K562 (cell line): ENCODE measurements around the gene HOXA2. TPM values are rescaled to one million over a fixed set of nuclear protein-coding genes. Genes with fewer than 3 reads are reported as not detected.

Source experiments
- ATAC-seq: fragments of 200-7000 bp; cut with Tn5 transposase; 3 replicates; pipeline ENCODE4 v1.9.1; 2020; ENCODE audit warnings: moderate library complexity
- BruUV-seq: library from RNA; stranded (reverse); fragments of 400-500 nt; replicated peaks from 2 replicates; lab custom pipeline; 2021; lab: Mats Ljungman, UMichigan
- CTCF ChIA-PET: fragments of 300-600 bp; formaldehyde crosslinking; extraction: SDS; loops from one replicate; lab custom pipeline; 2021; ENCODE audit warnings: low intra/inter-chr PET ratio; lab: Yijun Ruan, JAX
- POLR2A ChIA-PET: fragments of 300-600, 350-650 bp; sonication (Branson Sonifier 250); formaldehyde crosslinking; extraction: SDS; loops from one replicate; lab custom pipeline; 2021; ENCODE audit warnings: antibody characterized with exemption, inconsistent platforms; lab: Yijun Ruan, JAX
- DNase-seq, 4 experiments: peaks; one replicate each; pipeline versions ENCODE4 v3.0.0 to v3.0.0-alpha.2; 2011 to 2018; ENCODE audit warnings: low spot score in 3 of 4, mixed read lengths in 3 of 4; ENCODE audit errors: extremely low read depth in 1 of 4
- FAIRE-seq: peaks from 2 replicates; lab custom pipeline; 2011; peaks lifted over from hg19 to GRCh38; lab: Jason Lieb, UNC
- H2AFZ ChIP-seq: 2 replicates; pipeline ENCODE4 v1.6.0; 2011; ENCODE audit warnings: low read depth, low read length, control low read depth, inconsistent platforms
- H3K27ac ChIP-seq: fragments of 200-600 bp; 3 replicates; pipeline ENCODE4 v1.8.0; 2011; ENCODE audit warnings: low read depth, mild to moderate bottlenecking, control low read depth, inconsistent platforms, low read length, moderate library complexity, mixed read lengths; ENCODE audit errors: extremely low read depth
- H3K27me3 ChIP-seq, 2 experiments: fragments of 300-600 bp in 1 of 2; 2 replicates in 1 of 2; 3 replicates in 1 of 2; pipeline versions ENCODE4 v1.6.0 to v1.8.0; 2011; ENCODE audit warnings: inconsistent platforms in 2 of 2, low read length in 2 of 2, mild to moderate bottlenecking in 1 of 2, mixed read lengths in 1 of 2, moderate library complexity in 1 of 2; ENCODE audit not compliant: control insufficient read depth in 2 of 2, insufficient read depth in 2 of 2
- H3K36me3 ChIP-seq: fragments of 300-600 bp; 3 replicates; pipeline ENCODE4 v1.8.0; 2011; ENCODE audit warnings: mild to moderate bottlenecking, low read length, inconsistent platforms; ENCODE audit not compliant: control insufficient read depth, insufficient read depth
- H3K4me1 ChIP-seq, 2 experiments: fragments of 200-600 bp in 1 of 2; replicated peaks in 1 of 2; 2 replicates in 1 of 2; 3 replicates in 1 of 2; pipeline versions ENCODE4 v1.5.1 to v1.8.0; 2011; ENCODE audit warnings: inconsistent platforms in 2 of 2, low read length in 2 of 2, mild to moderate bottlenecking in 1 of 2, mixed read lengths in 1 of 2, moderate library complexity in 1 of 2; ENCODE audit not compliant: control insufficient read depth in 2 of 2, insufficient read depth in 2 of 2
- H3K4me2 ChIP-seq: 2 replicates; pipeline ENCODE4 v1.6.1; 2011; ENCODE audit warnings: low read length, control low read depth, inconsistent platforms, mixed read lengths; ENCODE audit not compliant: insufficient read depth
- H3K4me3 ChIP-seq: fragments of 200-600 bp; sonication (generic), shearing (Covaris generic); 2 replicates; pipeline ENCODE4 v1.5.1; 2016; ENCODE audit warnings: control low read depth, inconsistent platforms
- H3K79me2 ChIP-seq: fragments of 200-600 bp; 3 replicates; pipeline ENCODE4 v1.8.0; 2011; ENCODE audit warnings: low read length, inconsistent platforms; ENCODE audit not compliant: control insufficient read depth, insufficient read depth
- H3K9ac ChIP-seq, 2 experiments: 2 replicates each; pipeline versions ENCODE4 v1.6.0 to v1.6.1; 2011; ENCODE audit warnings: low read depth in 2 of 2, low read length in 2 of 2, control low read depth in 1 of 2, inconsistent platforms in 1 of 2, mild to moderate bottlenecking in 1 of 2, mixed read lengths in 1 of 2; ENCODE audit not compliant: insufficient read depth in 1 of 2
- H3K9me1 ChIP-seq: one replicate; pipeline ENCODE4 v1.6.0; 2011; ENCODE audit warnings: inconsistent platforms, mild to moderate bottlenecking, low read length, moderate library complexity; ENCODE audit not compliant: control insufficient read depth, insufficient read depth
- H3K9me3 ChIP-seq: replicated peaks from 2 replicates; pipeline ENCODE4 v1.5.1; 2011; ENCODE audit warnings: low read depth, low read length, inconsistent platforms; ENCODE audit not compliant: control insufficient read depth, insufficient read depth
- H4K20me1 ChIP-seq: replicated peaks from 2 replicates; pipeline ENCODE4 v1.6.1; 2011; ENCODE audit warnings: low read length, inconsistent platforms, mixed read lengths; ENCODE audit not compliant: control insufficient read depth, insufficient read depth
- CGGBP1 ChIP-seq: fragments of 250-450 bp; sonication (Bioruptor Pico); IDR thresholded peaks from 2 replicates; pipeline ENCODE4 v1.9.0; 2021; ENCODE audit warnings: mild to moderate bottlenecking
- TBP ChIP-seq: optimal IDR thresholded peaks from 2 replicates; pipeline ENCODE3; 2011; ENCODE audit warnings: low read depth, low read length, improper control_type of control experiment
- UBTF ChIP-seq, 2 experiments: IDR thresholded peaks; 2 replicates each; pipeline ENCODE4 v1.6.1; 2012; ENCODE audit warnings: improper control_type of control experiment in 2 of 2, low read depth in 2 of 2, low read length in 2 of 2, borderline replicate concordance in 1 of 2
- ZNF609 ChIP-seq: sonication (generic); formaldehyde crosslinking; IDR thresholded peaks from 2 replicates; pipeline ENCODE4 v1.8.1; 2023; ENCODE audit warnings: missing genetic modification reagents, mild to moderate bottlenecking, borderline replicate concordance
- WGBS: fragments of 100-300 bp; shearing (Covaris generic); methylation state at CpG from one replicate; pipeline ENCODE4 v1.1.6; 2016; ENCODE audit warnings: low coverage, mixed read lengths; ENCODE audit not compliant: insufficient coverage; ENCODE audit errors: missing lambda C conversion rate; 5-methylcytosine and 5-hydroxymethylcytosine counted together
- in situ Hi-C: fragments of 300-500 bp; cut with MboI; formaldehyde crosslinking; loops from 4 replicates; pipeline ENCODE4 v1.15.0; 2018; ENCODE audit warnings: inconsistent platforms, mixed read lengths
- intact Hi-C: fragments of 100-400 bp; cut with micrococcal nuclease; formaldehyde crosslinking; loops from 2 replicates; pipeline ENCODE4 v1.14.2; 2022
- polyA plus RNA-seq, 8 experiments: library from polyadenylated mRNA; depleted of rRNA in 4 of 8; stranded (reverse) in 5 of 8; unstranded in 3 of 8; fragments of >200 nt; fragmentation: Nextera tagmentation in 2 of 8; fragmentation: Illumina TruSeq in 1 of 8; extraction: Ambion mirVana in 2 of 8; extraction: Trizol in 1 of 8; gene quantifications; 2 replicates each; pipeline versions ENCODE4 v1.2.1 to v1.2.3, GENCODE V29; 2011 to 2014; ENCODE audit warnings: inconsistent platforms in 1 of 8, missing spikeins in 1 of 8
- total RNA-seq, 7 experiments: library from RNA; depleted of rRNA in 6 of 7; stranded (reverse); fragments of >200 nt in 6 of 7; fragmentation: Illumina TruSeq in 2 of 7; extraction: Trizol in 2 of 7; gene quantifications; 2 replicates each; pipeline versions ENCODE4 v1.2.1 to v1.2.3, GENCODE V29; 2011 to 2021; ENCODE audit warnings: low replicate concordance in 1 of 7

Gene HOXA2
- total and polyA plus RNA-seq, 9 of the 15 experiments (the other 6 are each of a cell fraction or from before 2014, with no cell fraction given): 0.04 TPM; not detected in 8

GRCh38 chr7:27096768-27097514 is 5.5 kb downstream of the HOXA2 start:
- Histone ChIP-seq H3K9ac (no peak overlapping the region), H3K27ac (no peak overlapping the region), H3K4me1 (peaks cover 0 to 15% of the 10 kb centered on the region in 2 experiments; a peak in 2 of 5 replicates), H3K9me3 (no peaks in the 10 kb centered on the region), H3K4me2 (no peak overlapping the region), H3K79me2 (no peaks in the 10 kb centered on the region), H4K20me1 (no peaks in the 10 kb centered on the region), H3K9me1 (no peaks in the 10 kb centered on the region), H3K4me3 (no peak overlapping the region), H3K36me3 (no peaks in the 10 kb centered on the region), H3K27me3 (peaks cover 48 to 65% of the 10 kb centered on the region in 2 experiments), H2AFZ (no peak overlapping the region)
- intact Hi-C loops: no loop called here
- POLR2A ChIA-PET: no interaction called here
- ATAC-seq (no peak), FAIRE-seq (no peak), DNase-seq (no peak)
- CTCF ChIA-PET: no interaction called here
- 5% methylated on average over 22 of the region's 41 CpGs for WGBS
- no TSS peak for BruUV-seq
- in situ Hi-C loops: no loop called here
- no peak for TF ChIP-seq UBTF (IDR thresholded peaks at IDR 0.05; ENCODE audit: borderline replicate concordance in 1 of 2, low read depth in 2 of 2, low read length in 2 of 2)
- TF ChIP-seq TBP: no peak
- TF ChIP-seq ZNF609 (CRISPR knock-in tag): no peak
- TF ChIP-seq CGGBP1 (CRISPR knock-in tag): no peak
